Loucy (cell line): Measurements from ENCODE around the gene RARB.

ENCODE experiments used
- EZH2phosphoT487 ChIP-seq: fragments of 200-600 bp; IDR thresholded peaks from 2 replicates; pipeline ENCODE4 v1.6.1; 2018; ENCODE audit warnings: antibody characterized with exemption, mild to moderate bottlenecking, moderate library complexity, borderline replicate concordance
- TF ChIP-seq, protein P1 (sequence below): fragments of 200-600 bp; sonication (generic); conservative IDR thresholded peaks from 2 replicates; pipeline ENCODE4 v1.5.1; 2014; ENCODE audit warnings: mild to moderate bottlenecking, antibody characterized with exemption, low read length

DNA sequence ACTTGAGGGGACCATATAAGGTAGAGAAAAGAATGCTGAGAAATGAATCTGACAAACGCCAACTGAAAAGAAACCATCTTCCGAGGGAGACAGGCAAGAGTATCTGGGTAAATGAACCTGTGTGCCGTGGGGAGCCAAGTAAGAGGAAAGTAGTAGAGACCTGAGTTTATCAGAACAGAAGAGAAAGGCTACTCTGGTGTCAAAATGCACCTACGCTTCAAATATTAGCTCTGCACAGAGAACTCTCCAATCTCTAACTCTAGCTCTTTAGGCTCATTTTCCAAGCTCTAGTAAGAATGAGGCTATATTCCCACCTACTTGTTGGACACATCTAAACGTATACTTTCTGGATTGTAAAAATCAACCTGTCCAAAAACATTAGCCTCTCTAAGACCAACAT is 183.1 kb downstream of the RARB start:
- TF ChIP-seq, protein P1, sequence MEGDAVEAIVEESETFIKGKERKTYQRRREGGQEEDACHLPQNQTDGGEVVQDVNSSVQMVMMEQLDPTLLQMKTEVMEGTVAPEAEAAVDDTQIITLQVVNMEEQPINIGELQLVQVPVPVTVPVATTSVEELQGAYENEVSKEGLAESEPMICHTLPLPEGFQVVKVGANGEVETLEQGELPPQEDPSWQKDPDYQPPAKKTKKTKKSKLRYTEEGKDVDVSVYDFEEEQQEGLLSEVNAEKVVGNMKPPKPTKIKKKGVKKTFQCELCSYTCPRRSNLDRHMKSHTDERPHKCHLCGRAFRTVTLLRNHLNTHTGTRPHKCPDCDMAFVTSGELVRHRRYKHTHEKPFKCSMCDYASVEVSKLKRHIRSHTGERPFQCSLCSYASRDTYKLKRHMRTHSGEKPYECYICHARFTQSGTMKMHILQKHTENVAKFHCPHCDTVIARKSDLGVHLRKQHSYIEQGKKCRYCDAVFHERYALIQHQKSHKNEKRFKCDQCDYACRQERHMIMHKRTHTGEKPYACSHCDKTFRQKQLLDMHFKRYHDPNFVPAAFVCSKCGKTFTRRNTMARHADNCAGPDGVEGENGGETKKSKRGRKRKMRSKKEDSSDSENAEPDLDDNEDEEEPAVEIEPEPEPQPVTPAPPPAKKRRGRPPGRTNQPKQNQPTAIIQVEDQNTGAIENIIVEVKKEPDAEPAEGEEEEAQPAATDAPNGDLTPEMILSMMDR = no peak
- TF ChIP-seq EZH2phosphoT487 = no peak
